Activated naive CD4-positive, alpha-beta T cell treated with anti-CD3 and anti-CD28 coated beads, Interleukin-2, amount 50 U/mL, for 72 hours (primary cell): Measurements from ENCODE around the gene WNK4. TPM values are rescaled to one million over a fixed set of nuclear protein-coding genes. Genes with fewer than 3 reads are reported as not detected.
"Not testable (repeated sequence)": the region's sequence is repeated elsewhere in the genome, so short reads cannot be mapped to it uniquely, and the experiment has no call there.

ENCODE experiments used
- ATAC-seq, 2 donors: fragments of 150-1000 bp; cut with Tn5 transposase; 2 replicates each; pipeline ENCODE4 v1.10.0; 2021; ENCODE audit warnings: mild to moderate bottlenecking in 2 of 2, moderate library complexity in 2 of 2
- DNase-seq, 2 donors: peaks; one replicate each; pipeline ENCODE4 v3.0.0; 2021 to 2022; ENCODE audit warnings: low spot score in 2 of 2
- H3K27ac Mint-ChIP-seq, 2 donors: one replicate each; pipeline ENCODE4 v1.8.0; 2022; ENCODE audit warnings: mild to moderate bottlenecking in 2 of 2, mixed read lengths in 2 of 2
- H3K36me3 Mint-ChIP-seq, 2 donors: one replicate each; pipeline ENCODE4 v1.8.0; 2022; ENCODE audit warnings: mixed read lengths in 2 of 2
- H3K9me3 Mint-ChIP-seq, 2 donors: one replicate each; pipeline ENCODE4 v1.8.0; 2022; ENCODE audit warnings: mixed read lengths in 2 of 2
- total RNA-seq, 2 donors: library from RNA; stranded (reverse); gene quantifications; one replicate each; pipeline ENCODE4 v1.2.3, GENCODE V29; 2022

WNK4 gene
- total RNA-seq: 1 to 10 TPM in 1 of 2 donors, under 1 TPM in 1; 0.56 to 1.7 TPM

- no peak within 1 kb of the TSS for H3K27ac Mint-ChIP-seq
- H3K36me3 Mint-ChIP-seq: peaks cover 6 to 20% of the 10 kb centered on the region in 2 donors
- no peaks in the 10 kb centered on the region for H3K9me3 Mint-ChIP-seq
- no peak for ATAC-seq
- no peak for DNase-seq
Measured at GRCh38 chr17:42779936-42780850, at the start of gene WNK4. TSS of gene WNK4 (plus strand) at chr17:42780610. CDS start at chr17:42780699, 89 bp downstream.

GRCh38 chr17:42740699-42741098 lies 39.7 kb upstream of the WNK4 start:
- ATAC-seq (no peak), DNase-seq (no peak)
- Mint-ChIP-seq H3K36me3 (peaks cover 0 to 12% of the 10 kb centered on the region in 2 donors), H3K9me3 (no peaks in the 10 kb centered on the region), H3K27ac (peak overlapping the region in 1 of 2 donors; percentile 51)

GRCh38 chr17:42742916-42743315 lies 37.5 kb upstream of the WNK4 start:
- not testable (repeated sequence) for H3K9me3 Mint-ChIP-seq, DNase-seq, ATAC-seq, H3K27ac Mint-ChIP-seq
- H3K36me3 Mint-ChIP-seq: peaks cover 0 to 12% of the 10 kb centered on the region in 2 donors

- Mint-ChIP-seq H3K9me3 (no peaks in the 10 kb centered on the region), H3K27ac (peak overlapping the region; percentile 96 to 97), H3K36me3 (peaks cover 0 to 12% of the 10 kb centered on the region in 2 donors)
- DNase-seq (no peak), ATAC-seq (no peak)
Measured at GRCh38 chr17:42743595-42744282, 36.7 kb upstream of the WNK4 start.

- peak; percentile 81 to 91 for ATAC-seq
- peak; percentile 58 to 86 for DNase-seq
- Mint-ChIP-seq H3K27ac (peak overlapping the region; percentile 96 to 97), H3K9me3 (no peaks in the 10 kb centered on the region), H3K36me3 (peaks cover 0 to 12% of the 10 kb centered on the region in 2 donors)
Measured at GRCh38 chr17:42744283-42744805, 36.1 kb upstream of the WNK4 start.

- peak; percentile 97 for DNase-seq
- H3K36me3 Mint-ChIP-seq: peaks cover 0 to 12% of the 10 kb centered on the region in 2 donors
- H3K9me3 Mint-ChIP-seq: no peaks in the 10 kb centered on the region
- H3K27ac Mint-ChIP-seq: peak within 1 kb of the TSS; percentile 96 to 97
- ATAC-seq: peak; percentile 87 to 93
Measured at GRCh38 chr17:42744806-42745617, 35.4 kb upstream of the WNK4 start, which contains the start of gene EZH1. TSS of gene EZH1 (minus strand) at chr17:42745040. CDS start at chr17:42728941, 16,099 bp downstream.

GRCh38 chr17:42748202-42748907 lies 32.1 kb upstream of the WNK4 start:
- peaks cover 0 to 12% of the 10 kb centered on the region in 2 donors for H3K36me3 Mint-ChIP-seq
- DNase-seq (no peak), ATAC-seq (no peak)
- H3K27ac Mint-ChIP-seq: no peak overlapping the region
- no peaks in the 10 kb centered on the region for H3K9me3 Mint-ChIP-seq

GRCh38 chr17:42748908-42749798 lies 31.3 kb upstream of the WNK4 start:
- ATAC-seq (no peak), DNase-seq (no peak)
- Mint-ChIP-seq H3K9me3 (no peaks in the 10 kb centered on the region), H3K27ac (no peak overlapping the region), H3K36me3 (peaks cover 0 to 8% of the 10 kb centered on the region in 2 donors)

- no peak overlapping the region for H3K27ac Mint-ChIP-seq
- no peaks in the 10 kb centered on the region for H3K36me3 Mint-ChIP-seq
- no peak for DNase-seq
- no peaks in the 10 kb centered on the region for H3K9me3 Mint-ChIP-seq
- no peak for ATAC-seq
Measured at GRCh38 chr17:42750739-42751344, 29.6 kb upstream of the WNK4 start.

- no peak overlapping the region for H3K27ac Mint-ChIP-seq
Measured at GRCh38 chr17:42751628-42752027, 28.8 kb upstream of the WNK4 start.

GRCh38 chr17:42754782-42755181 lies 25.6 kb upstream of the WNK4 start:
- no peaks in the 10 kb centered on the region for H3K36me3 Mint-ChIP-seq
- no peaks in the 10 kb centered on the region for H3K9me3 Mint-ChIP-seq
- no peak for ATAC-seq
- DNase-seq: no peak
- peak overlapping the region in 1 of 2 donors; percentile 6 for H3K27ac Mint-ChIP-seq

More at GRCh38 chr17:42751628-42752027, 28.8 kb upstream of the WNK4 start:
- no peak for ATAC-seq
- Mint-ChIP-seq H3K9me3 (no peaks in the 10 kb centered on the region), H3K36me3 (no peaks in the 10 kb centered on the region)
- DNase-seq: no peak

- H3K9me3 Mint-ChIP-seq: no peaks in the 10 kb centered on the region
- ATAC-seq: peak in 1 of 2 donors; percentile 73
- H3K36me3 Mint-ChIP-seq: no peaks in the 10 kb centered on the region
- no peak overlapping the region for H3K27ac Mint-ChIP-seq
- no peak for DNase-seq
Measured at GRCh38 chr17:42759982-42760651, 20.3 kb upstream of the WNK4 start.

- H3K36me3 Mint-ChIP-seq: no peaks in the 10 kb centered on the region
- no peak within 1 kb of the TSS for H3K27ac Mint-ChIP-seq
- no peak for DNase-seq
Measured at GRCh38 chr17:42760652-42761581, 19.5 kb upstream of the WNK4 start, which contains the start of gene RAMP2. TSS of gene RAMP2 (plus strand) at chr17:42761227. CDS start at chr17:42761262, 35 bp downstream.

More at GRCh38 chr17:42760652-42761581, 19.5 kb upstream of the WNK4 start, which contains the start of gene RAMP2:
- no peaks in the 10 kb centered on the region for H3K9me3 Mint-ChIP-seq
- peak; percentile 21 to 45 for ATAC-seq
